ENCODE results near the gene MAJIN.

MAJIN gene

DNA sequence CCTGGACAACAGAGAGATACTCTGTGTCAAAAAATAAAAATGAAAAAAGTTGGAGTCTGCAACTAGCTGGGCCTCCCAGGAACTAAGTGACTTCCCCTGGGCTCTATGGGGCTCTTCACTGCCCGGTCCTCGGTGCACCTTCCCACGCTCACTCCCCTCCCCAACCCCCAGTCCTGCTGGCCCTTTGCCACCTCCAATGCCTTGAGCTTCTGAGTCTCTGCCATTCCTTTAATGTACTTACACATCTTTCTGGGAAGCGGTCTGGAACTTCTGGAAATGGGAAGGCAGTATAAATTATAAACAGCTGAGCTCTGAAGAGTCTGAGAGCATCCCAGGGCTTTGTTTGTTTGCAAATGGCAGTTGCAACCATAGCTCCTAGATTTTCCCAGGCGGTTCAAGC lies 30.8 kb upstream of the MAJIN start:
- TF ChIP-seq, protein P1, sequence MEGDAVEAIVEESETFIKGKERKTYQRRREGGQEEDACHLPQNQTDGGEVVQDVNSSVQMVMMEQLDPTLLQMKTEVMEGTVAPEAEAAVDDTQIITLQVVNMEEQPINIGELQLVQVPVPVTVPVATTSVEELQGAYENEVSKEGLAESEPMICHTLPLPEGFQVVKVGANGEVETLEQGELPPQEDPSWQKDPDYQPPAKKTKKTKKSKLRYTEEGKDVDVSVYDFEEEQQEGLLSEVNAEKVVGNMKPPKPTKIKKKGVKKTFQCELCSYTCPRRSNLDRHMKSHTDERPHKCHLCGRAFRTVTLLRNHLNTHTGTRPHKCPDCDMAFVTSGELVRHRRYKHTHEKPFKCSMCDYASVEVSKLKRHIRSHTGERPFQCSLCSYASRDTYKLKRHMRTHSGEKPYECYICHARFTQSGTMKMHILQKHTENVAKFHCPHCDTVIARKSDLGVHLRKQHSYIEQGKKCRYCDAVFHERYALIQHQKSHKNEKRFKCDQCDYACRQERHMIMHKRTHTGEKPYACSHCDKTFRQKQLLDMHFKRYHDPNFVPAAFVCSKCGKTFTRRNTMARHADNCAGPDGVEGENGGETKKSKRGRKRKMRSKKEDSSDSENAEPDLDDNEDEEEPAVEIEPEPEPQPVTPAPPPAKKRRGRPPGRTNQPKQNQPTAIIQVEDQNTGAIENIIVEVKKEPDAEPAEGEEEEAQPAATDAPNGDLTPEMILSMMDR (conservative IDR thresholded peaks at IDR 0.05; ENCODE audit: control insufficient read depth, insufficient read depth, low read depth, low read length), result no peak
- peak; percentile 47 for DNase-seq (ENCODE audit: low read depth)
- no peak overlapping the region for H3K4me3 ChIP-seq (ENCODE audit: control insufficient read depth, low read depth, low read length)

DNA sequence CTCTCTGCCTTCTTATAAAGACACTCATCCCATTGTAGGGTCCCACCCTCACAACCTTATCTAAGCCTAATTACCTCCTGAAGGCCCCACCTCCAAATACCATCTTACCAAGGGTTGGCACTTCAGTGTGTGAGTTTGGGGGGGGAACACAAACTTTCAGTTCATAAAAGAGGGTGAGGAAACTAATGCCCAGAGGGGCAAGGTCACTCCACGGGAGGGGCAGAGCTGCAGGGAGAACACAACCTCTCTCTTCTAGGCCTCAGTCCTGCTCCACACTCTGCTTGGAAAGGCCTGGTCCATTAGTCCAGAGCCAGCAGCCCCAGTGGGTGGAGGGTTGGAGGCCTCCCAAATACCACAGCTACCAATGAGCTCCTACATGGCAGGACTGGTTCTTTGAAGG lies 27.6 kb upstream of the MAJIN start:
- no peak for DNase-seq (ENCODE audit: low read depth)
- H3K4me3 ChIP-seq (ENCODE audit: control insufficient read depth, low read depth, low read length), result no peak overlapping the region
- TF ChIP-seq, protein P1 (conservative IDR thresholded peaks at IDR 0.05; ENCODE audit: control insufficient read depth, insufficient read depth, low read depth, low read length), result no peak

DNA sequence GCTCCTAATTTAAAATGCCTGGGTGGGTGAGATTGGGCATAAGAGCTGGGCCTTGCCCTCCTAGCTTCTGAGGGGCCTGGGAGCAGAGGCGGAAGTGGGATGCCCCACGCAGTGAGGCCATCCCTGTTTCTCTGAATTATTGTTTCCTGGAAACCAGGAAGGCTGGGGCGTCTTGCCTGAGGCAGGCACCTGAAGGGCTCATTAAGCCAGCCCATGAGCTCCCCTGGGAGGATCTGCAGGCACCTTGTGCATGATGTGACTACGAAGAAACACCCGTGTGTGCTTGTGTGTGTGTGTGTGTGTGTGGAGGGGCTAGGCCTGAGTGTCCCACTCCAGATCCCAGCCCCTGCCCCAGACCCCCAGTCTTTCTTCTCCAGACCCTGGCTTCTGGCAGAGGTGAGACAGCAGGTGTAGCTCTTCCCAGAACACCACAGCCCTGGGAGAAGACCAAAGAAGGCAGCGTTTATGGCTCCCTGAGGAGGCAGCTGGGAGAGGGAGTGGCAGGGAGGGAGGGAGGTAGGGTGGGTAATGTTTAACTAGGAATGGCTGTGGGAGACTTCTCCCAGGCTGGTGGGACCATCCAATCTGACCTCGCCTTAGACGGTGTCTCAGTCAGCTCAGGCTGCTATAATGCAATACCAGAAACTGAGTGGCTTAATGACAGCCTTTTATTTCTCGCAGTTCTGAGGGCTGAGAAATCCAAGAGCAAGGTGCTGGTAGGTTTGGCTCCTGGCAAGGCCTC lies 27.0 kb upstream of the MAJIN start:
- TF ChIP-seq, protein P1 (conservative IDR thresholded peaks at IDR 0.05; ENCODE audit: control insufficient read depth, insufficient read depth, low read depth, low read length), result no peak

DNA sequence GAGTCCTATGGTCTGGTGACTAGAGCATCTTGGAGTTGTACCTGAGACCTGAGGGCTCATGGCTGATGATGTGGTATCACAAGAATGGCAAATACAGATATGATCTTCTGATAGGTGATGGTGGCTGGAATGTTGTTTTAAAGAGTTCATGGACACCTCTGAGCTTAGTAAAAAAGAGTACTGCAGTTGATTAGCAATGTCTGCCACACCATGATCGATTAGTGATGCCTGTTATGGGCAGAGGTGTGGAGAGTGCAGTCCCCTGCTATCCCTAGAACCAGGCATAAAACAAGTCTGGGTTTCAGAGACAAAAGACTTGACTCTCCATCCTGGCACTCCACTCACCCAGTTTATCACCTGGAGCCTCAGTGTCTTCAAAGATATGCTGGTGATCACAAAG lies 26.2 kb upstream of the MAJIN start:
- TF ChIP-seq, protein P1 (conservative IDR thresholded peaks at IDR 0.05; ENCODE audit: control insufficient read depth, insufficient read depth, low read depth, low read length), result no peak
- no peak for DNase-seq (ENCODE audit: low read depth)
- H3K4me3 ChIP-seq (ENCODE audit: control insufficient read depth, low read depth, low read length), result no peak overlapping the region

More for the DNA sequence above, 27.0 kb upstream of the MAJIN start:
- H3K4me3 ChIP-seq (ENCODE audit: control insufficient read depth, low read depth, low read length), result no peak overlapping the region
- DNase-seq (ENCODE audit: low read depth), result no peak

DNA sequence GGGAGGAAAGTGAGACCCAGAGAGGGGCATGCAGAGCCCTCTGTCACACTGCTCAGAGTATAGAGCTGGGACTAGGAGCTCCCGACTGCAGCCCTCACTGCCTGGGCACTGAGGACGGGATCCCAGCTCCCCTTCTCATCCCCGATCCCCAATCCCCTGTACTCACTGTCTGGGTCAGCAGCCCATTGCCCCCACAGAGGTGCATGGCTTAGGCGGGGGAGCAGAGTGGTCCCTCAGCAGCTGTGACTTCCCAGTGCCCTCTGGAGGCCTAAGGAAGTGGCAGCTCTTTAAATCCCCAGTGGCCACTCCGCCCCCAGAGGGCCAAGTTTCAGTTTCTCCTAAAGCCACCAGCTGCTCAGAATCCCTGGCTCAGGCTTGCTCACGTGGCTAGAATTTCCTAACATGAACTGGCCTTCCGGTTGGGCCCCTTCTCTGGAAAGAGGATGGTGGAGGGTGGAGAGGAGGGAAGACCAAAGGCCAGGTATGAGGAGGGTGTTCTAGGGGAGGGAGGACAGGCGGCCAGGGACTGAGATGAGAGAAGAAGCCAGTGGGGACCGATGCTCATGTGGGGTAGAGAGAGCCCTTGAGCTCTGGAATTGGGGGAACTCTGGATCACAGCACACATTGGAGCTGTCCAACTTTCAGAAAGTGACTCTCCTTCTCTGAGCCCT lies 24.9 kb upstream of the MAJIN start, which contains the start of gene BATF2:
TSS of gene BATF2 (minus strand) at position 262 of the 671 bp plus-strand sequence. CDS start at position 205, 57 bp downstream.
- peak; percentile 60 for DNase-seq (ENCODE audit: low read depth)
- TF ChIP-seq, protein P1 (conservative IDR thresholded peaks at IDR 0.05; ENCODE audit: control insufficient read depth, insufficient read depth, low read depth, low read length), result peak; percentile 27
- no peak within 1 kb of the TSS for H3K4me3 ChIP-seq (ENCODE audit: control insufficient read depth, low read depth, low read length)

DNA sequence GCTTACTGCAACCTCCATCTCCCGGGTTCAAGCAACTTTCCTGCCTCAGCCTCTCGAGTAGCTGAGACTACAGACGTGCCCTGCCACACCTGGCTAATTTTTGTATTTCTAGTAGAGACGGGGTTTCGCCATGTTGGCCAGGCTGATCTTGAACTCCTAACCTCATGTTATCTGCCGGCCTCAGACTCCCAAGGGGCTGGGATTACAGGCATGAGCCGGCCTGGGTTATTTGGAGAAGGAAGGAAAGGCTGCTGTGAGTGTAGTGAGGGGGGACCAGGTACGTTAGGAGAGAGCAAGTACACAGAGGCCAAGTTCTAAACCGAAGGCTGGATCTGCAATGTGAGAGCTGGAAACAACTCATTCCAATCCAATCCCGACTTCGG lies 24.4 kb upstream of the MAJIN start:
- H3K4me3 ChIP-seq (ENCODE audit: control insufficient read depth, low read depth, low read length), result no peak overlapping the region
- DNase-seq (ENCODE audit: low read depth), result no peak
- TF ChIP-seq, protein P1 (conservative IDR thresholded peaks at IDR 0.05; ENCODE audit: control insufficient read depth, insufficient read depth, low read depth, low read length), result no peak

Data from fibroblast of mammary gland (primary cell).